Measurements from ENCODE around the gene HYPK.

DNA sequence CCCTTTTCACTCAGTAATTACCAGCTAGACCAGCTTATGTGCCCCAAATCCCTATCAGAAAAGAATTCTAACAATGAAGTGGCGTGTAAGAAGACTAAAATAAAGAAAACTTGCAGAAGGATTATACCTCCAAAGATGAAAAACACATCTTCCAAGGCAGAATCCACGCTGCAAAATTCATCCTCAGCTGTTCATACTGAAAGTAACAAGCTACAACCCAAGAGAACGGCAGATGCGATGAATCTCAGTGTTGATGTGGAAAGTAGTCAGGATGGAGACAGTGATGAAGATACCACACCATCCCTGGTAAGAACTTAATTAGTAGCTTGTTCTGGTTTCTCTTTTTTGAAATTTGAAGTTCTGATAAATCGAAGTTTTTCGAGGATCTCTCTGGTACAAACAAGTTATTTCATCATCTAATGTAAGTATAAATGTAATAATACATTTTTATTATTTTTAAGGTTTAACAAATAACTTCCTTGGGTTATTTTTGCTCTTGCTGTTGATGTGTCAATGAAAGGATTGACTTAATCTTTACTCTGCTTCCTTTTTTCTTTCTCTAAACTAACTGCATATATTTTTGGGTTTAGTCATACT is 27.8 kb downstream of the HYPK start:
- TF ChIP-seq CTCF (IDR thresholded peaks at IDR 0.05) (no peak), POLR2A (IDR thresholded peaks at IDR 0.05) (no peak)
